Neutrophil (primary cell): ENCODE results near the gene CNKSR1.

Source experiments
- H3K27ac ChIP-seq: fragments of 200-600 bp; sonication (generic); 2 replicates; pipeline ENCODE4 v1.5.1; 2016; ENCODE audit warnings: mild to moderate bottlenecking, moderate library complexity
- H3K27me3 ChIP-seq: fragments of 200-600 bp; sonication (generic); 2 replicates; pipeline ENCODE4 v1.6.0; 2016; ENCODE audit warnings: mild to moderate bottlenecking
- H3K36me3 ChIP-seq: fragments of 200-600 bp; sonication (generic); 2 replicates; pipeline ENCODE4 v1.5.1; 2017
- H3K4me1 ChIP-seq, 2 experiments: fragments of 200-600 bp in 1 of 2; sonication (generic) in 1 of 2; 1 replicate in 1 of 2; 2 replicates in 1 of 2; pipeline versions ENCODE4 v1.5.1 to v1.6.1; 2013 to 2016; ENCODE audit warnings: low read depth in 1 of 2, low read length in 1 of 2, mild to moderate bottlenecking in 1 of 2, moderate library complexity in 1 of 2; ENCODE audit not compliant: control insufficient read depth in 1 of 2, insufficient read depth in 1 of 2
- H3K4me3 ChIP-seq, 2 experiments: fragments of 200-600 bp in 1 of 2; sonication (generic) in 1 of 2; 1 replicate in 1 of 2; 2 replicates in 1 of 2; pipeline ENCODE4 v1.5.1; 2013 to 2016; ENCODE audit warnings: low read depth in 1 of 2, low read length in 1 of 2, mild to moderate bottlenecking in 1 of 2, moderate library complexity in 1 of 2
- H3K9me3 ChIP-seq: fragments of 200-600 bp; sonication (generic); 2 replicates; pipeline ENCODE4 v1.5.1; 2016
- TF ChIP-seq, protein P1 (sequence below): fragments of 200-600 bp; sonication (generic); IDR thresholded peaks from 2 replicates; pipeline ENCODE4 v1.5.1; 2016; ENCODE audit warnings: antibody characterized with exemption

CNKSR1 gene

DNA sequence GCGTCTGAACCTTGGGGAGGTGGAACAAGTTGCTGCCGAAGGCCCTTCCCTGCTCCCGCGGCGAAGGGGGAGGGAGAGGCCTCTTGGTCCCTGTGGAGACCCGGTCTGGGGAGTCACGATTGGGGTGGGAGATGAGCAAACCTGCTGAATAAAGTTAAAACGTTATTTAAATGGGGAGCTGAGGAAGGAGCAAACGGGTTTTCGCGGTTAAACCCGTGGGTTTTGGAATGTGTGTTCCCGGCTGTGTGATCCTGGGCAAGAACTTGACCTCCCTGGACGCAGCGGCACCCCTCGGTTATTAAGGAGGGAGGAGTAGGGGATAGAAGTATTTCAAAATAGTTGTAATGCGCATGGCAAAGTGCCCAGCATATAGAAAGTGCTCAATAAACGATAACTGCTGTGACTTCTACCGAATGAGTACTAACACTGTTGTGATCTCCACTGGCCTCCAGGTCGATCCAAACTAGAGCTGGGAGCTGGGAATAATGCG lies 15.0 kb upstream of the CNKSR1 start:
- Histone ChIP-seq H3K4me1 (peaks cover 11 to 25% of the 10 kb centered on the region in 2 experiments), H3K27ac (no peak overlapping the region), H3K27me3 (peaks cover 96% of the 10 kb centered on the region), H3K9me3 (no peaks in the 10 kb centered on the region), H3K4me3 (peak overlapping the region; percentile 33 to 56), H3K36me3 (no peaks in the 10 kb centered on the region)
- TF ChIP-seq, protein P1, sequence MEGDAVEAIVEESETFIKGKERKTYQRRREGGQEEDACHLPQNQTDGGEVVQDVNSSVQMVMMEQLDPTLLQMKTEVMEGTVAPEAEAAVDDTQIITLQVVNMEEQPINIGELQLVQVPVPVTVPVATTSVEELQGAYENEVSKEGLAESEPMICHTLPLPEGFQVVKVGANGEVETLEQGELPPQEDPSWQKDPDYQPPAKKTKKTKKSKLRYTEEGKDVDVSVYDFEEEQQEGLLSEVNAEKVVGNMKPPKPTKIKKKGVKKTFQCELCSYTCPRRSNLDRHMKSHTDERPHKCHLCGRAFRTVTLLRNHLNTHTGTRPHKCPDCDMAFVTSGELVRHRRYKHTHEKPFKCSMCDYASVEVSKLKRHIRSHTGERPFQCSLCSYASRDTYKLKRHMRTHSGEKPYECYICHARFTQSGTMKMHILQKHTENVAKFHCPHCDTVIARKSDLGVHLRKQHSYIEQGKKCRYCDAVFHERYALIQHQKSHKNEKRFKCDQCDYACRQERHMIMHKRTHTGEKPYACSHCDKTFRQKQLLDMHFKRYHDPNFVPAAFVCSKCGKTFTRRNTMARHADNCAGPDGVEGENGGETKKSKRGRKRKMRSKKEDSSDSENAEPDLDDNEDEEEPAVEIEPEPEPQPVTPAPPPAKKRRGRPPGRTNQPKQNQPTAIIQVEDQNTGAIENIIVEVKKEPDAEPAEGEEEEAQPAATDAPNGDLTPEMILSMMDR: no peak

DNA sequence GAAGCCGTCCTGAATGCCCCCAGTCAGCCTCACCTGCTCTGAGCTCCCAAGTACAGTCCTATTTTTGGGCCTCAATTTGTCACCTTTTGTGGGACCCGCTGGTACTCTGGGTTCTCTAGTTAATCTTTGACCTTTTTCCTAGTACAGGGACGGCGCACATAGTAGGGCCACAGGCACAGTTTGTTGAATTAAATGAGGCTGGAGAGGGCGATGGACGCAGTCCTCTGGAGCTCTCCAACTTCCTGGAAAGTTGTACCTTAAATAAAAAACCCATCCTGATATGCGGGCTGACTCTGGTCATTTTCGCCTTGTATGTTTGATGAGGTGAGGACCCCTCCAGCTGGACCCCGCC lies 13.6 kb upstream of the CNKSR1 start:
- Histone ChIP-seq H3K27ac (no peak overlapping the region), H3K9me3 (no peaks in the 10 kb centered on the region), H3K27me3 (peaks cover 82% of the 10 kb centered on the region), H3K4me1 (peaks cover 11 to 25% of the 10 kb centered on the region in 2 experiments), H3K36me3 (no peaks in the 10 kb centered on the region), H3K4me3 (peak overlapping the region in 1 of 2 experiments; percentile 54)
- TF ChIP-seq, protein P1: no peak

DNA sequence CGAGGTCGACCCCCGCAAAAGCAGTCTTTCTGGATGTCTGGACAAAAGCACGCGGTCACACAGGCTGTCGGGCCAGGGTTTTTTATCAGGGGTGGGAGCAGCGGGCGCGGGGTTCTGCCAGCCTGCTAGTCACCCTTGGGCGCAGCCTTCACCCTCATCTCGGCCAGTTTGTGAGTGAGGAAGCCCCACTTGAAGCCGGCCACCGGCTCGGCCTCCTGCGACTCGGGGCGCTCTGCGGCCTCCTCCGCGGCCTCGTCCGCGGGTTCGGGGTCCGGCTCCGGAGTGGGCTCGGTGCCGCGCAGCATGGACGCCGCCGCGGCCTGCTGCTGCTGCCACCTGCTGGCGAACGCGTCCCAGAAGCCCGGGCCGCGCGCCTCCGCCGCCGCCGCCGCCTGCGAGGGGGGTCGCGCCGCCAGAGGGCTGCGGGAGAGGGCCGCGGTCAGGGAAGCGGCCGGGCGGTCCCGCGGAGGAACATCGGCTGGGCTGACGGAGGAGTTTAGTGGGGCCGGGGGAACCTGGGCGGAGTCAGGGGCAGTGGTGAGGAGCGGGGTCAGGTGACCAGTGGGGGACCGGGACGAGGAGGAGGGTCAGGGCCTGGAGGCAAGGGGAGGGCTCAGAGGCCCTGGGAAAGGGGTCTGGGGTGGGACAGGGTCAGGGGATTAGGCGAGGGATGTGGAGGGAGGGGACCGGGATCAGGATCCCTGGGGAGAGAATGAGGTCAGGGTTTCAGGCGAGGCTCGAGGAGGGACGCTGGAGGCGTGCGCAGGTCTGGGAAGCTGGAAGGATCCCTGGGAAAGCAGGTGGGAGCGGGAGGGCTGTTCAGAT lies 13.0 kb upstream of the CNKSR1 start:
- peak overlapping the region; percentile 33 to 54 for H3K4me3 ChIP-seq
- no peaks in the 10 kb centered on the region for H3K36me3 ChIP-seq
- peaks cover 11 to 25% of the 10 kb centered on the region in 2 experiments for H3K4me1 ChIP-seq
- TF ChIP-seq, protein P1: peak; percentile 69
- no peaks in the 10 kb centered on the region for H3K9me3 ChIP-seq
- H3K27me3 ChIP-seq: peaks cover 76% of the 10 kb centered on the region
- H3K27ac ChIP-seq: no peak overlapping the region

DNA sequence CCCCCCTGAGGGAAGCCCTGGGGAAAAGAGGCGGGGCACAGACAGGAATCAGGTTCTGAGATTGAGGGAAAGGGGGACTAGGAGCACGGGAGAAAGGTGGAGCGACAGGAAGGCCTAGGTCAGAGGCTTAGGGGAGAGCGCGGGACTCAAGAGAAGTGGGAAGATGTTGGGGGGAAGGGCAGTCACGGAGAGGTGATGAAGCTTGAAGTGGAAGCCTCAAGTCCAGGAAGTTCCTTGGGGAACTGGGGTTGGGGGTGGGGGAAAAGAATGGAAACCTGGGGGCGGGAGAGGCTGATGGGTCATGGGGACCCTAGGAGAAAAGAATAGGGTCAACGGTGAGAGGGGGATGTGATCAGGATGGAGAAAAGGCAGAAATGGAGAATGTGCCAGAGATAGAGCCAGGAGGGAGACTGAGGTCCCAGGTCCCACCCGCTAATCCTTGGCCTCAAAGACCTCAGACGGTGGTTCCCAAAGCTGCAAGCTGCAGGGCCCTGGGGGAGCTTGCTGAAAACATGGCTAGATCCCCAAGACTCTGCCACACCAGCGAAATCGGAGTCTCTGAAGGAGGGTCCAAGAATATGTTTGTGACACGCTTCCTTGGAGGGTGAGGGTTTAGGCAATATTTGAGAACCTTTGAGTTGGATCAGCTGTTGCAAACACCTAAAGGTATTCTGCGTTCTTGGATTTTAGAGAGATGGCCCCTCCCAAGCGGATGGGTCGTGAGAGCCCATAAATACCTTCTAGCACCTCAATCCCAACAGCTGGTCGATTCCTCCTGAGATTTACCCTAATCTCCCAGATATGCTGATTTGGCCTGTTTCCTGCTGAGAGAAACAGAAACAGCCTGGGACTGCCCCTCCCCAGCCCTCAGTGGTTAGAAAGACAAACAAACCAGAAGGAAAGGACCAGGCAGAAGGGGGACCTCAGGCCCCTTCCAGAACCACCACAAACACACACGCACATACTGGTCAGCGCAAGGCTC lies 12.1 kb upstream of the CNKSR1 start:
- H3K4me1 ChIP-seq: peaks cover 17 to 32% of the 10 kb centered on the region in 2 experiments
- no peaks in the 10 kb centered on the region for H3K9me3 ChIP-seq
- H3K36me3 ChIP-seq: no peaks in the 10 kb centered on the region
- H3K27me3 ChIP-seq: peaks cover 67% of the 10 kb centered on the region
- no peak overlapping the region for H3K4me3 ChIP-seq
- no peak overlapping the region for H3K27ac ChIP-seq
- TF ChIP-seq, protein P1: no peak

DNA sequence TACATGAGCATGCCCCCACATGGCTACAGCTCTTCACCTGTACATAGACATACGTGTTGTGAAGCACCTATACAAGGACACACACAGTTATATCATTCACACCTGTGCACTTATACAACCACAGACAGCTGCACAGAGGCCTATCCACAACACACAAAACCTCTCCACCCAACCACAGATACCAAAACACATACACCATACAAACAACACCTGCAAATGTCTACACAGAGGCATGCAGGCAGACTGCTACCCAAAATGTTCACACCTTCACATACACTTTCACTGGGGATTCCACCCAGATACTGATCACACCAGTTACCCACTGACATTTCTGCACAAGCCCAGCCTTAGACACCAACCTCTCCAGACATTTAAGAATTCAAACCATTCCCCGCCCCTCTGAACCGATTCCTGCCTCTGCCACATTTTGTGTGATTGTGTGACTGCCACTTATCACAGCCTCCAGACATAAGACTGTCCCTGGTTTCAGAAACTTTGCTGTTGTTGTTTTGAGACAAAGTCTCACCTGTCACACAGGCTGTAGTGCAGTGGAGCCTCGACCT lies 10.5 kb upstream of the CNKSR1 start:
- Histone ChIP-seq H3K4me3 (no peak overlapping the region), H3K27ac (no peak overlapping the region), H3K9me3 (no peaks in the 10 kb centered on the region), H3K36me3 (no peaks in the 10 kb centered on the region), H3K27me3 (peaks cover 50% of the 10 kb centered on the region), H3K4me1 (peaks cover 18 to 29% of the 10 kb centered on the region in 2 experiments)
- TF ChIP-seq, protein P1: no peak
